Activated CD8-positive, alpha-beta memory T cell treated with anti-CD3 and anti-CD28 coated beads, Interleukin-2, amount 10 ng/mL, durations not matched to agents 7 days and 5 days (primary cell): ENCODE measurements around the gene CDH1. TPM values are rescaled to one million over a fixed set of nuclear protein-coding genes. Genes with fewer than 3 reads are reported as not detected.
A peak's percentile ranks its signal among the peaks of the same experiment; 100 is the strongest.
"Not testable (repeated sequence)": the region's sequence is repeated elsewhere in the genome, so short reads cannot be mapped to it uniquely, and the experiment has no call there.

Experiments used
- ATAC-seq: fragments of 150-1000 bp; cut with Tn5 transposase; one replicate; pipeline ENCODE4 v1.10.0; 2021; ENCODE audit warnings: moderate library complexity
- CTCF ChIA-PET: fragments of 350-600 bp; sonication (Branson Sonifier 250); formaldehyde crosslinking; loops from one replicate; lab custom pipeline; 2021; ENCODE audit warnings: antibody characterized with exemption; lab: Charles Lee
- DNase-seq: peaks from one replicate; pipeline ENCODE4 v3.0.0-alpha.2; 2020
- H3K27ac Mint-ChIP-seq: one replicate; pipeline ENCODE4 v1.8.0; 2021; ENCODE audit warnings: mild to moderate bottlenecking, mixed read lengths
- H3K27me3 Mint-ChIP-seq: one replicate; pipeline ENCODE4 v1.8.0; 2021; ENCODE audit warnings: mixed read lengths
- H3K36me3 Mint-ChIP-seq: one replicate; pipeline ENCODE4 v1.8.0; 2021; ENCODE audit warnings: mild to moderate bottlenecking, mixed read lengths
- H3K4me1 Mint-ChIP-seq: one replicate; pipeline ENCODE4 v1.8.0; 2021; ENCODE audit warnings: mixed read lengths
- H3K4me3 Mint-ChIP-seq: one replicate; pipeline ENCODE4 v1.8.0; 2021; ENCODE audit warnings: mild to moderate bottlenecking, moderate library complexity, mixed read lengths
- H3K9me3 Mint-ChIP-seq: one replicate; pipeline ENCODE4 v1.8.0; 2022; ENCODE audit warnings: low read depth, mixed read lengths
- total RNA-seq, 2 experiments: library from RNA; stranded (reverse); gene quantifications; one replicate each; pipeline ENCODE4 v1.2.3, GENCODE V29; 2021

CDH1 gene
- total RNA-seq, 2 experiments from 2014 or later: 0.06 to 0.09 TPM

- H3K9me3 Mint-ChIP-seq, DNase-seq, H3K27me3 Mint-ChIP-seq, H3K36me3 Mint-ChIP-seq, CTCF ChIA-PET, ATAC-seq, H3K4me1 Mint-ChIP-seq, H3K4me3 Mint-ChIP-seq, H3K27ac Mint-ChIP-seq: not testable (repeated sequence)
These were observed 20.6 kb upstream of the CDH1 start for GRCh38 chr16:68716516-68716915.

DNA sequence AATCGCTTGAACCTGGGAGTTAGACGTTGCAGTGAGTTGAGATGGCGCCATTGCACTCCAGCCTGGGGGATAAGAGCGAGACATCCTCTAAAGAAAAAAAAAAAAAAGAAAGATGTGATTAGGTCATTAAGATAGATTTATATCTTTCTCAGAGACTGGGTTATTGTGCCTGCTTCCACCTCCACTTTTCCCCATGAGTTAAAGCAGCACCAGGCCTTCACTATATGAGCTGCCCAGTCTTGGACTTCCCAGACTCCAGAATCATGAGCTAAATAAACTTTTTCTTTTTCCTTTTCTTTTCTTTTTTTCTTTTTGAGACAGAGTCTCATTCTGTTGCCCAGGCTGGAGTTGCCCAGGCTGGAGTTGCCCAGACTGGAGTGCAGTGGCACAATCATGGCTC, 19.4 kb upstream of the CDH1 start:
- Mint-ChIP-seq H3K4me3 (no peak overlapping the region), H3K36me3 (no peaks in the 10 kb centered on the region), H3K27me3 (peaks cover 6% of the 10 kb centered on the region), H3K4me1 (peaks cover 6% of the 10 kb centered on the region), H3K9me3 (no peaks in the 10 kb centered on the region), H3K27ac (no peak overlapping the region)
- no peak for DNase-seq
- CTCF ChIA-PET: interaction anchor here (1.0 kb wide), 1 partner anchor 77 kb away, joined by 3 read pairs; no protein-coding TSS in a partner anchor
- no peak for ATAC-seq

DNA sequence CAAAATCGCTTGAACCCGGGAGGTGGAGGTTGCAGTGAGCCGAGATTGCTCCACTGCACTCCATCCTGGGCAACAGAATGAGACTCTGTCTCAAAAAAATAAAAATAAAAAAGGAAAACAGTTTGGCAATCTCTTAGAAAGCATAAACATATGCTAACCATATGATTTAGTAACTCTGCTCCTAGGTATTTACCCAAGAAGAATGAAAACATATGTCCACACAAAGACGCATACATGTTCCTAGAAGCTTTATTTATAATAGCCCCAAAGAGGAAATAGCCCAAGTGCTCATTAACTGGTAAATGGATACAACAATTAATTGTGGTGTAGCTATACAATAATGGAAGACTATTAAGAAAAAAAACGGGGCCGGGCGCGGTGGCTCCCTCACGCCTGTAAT, 18.5 kb upstream of the CDH1 start:
- Mint-ChIP-seq H3K4me1 (peaks cover 6% of the 10 kb centered on the region), H3K4me3 (no peak overlapping the region), H3K27me3 (no peaks in the 10 kb centered on the region), H3K9me3 (no peaks in the 10 kb centered on the region), H3K27ac (no peak overlapping the region), H3K36me3 (no peaks in the 10 kb centered on the region)
- CTCF ChIA-PET: no interaction called here
- DNase-seq (no peak), ATAC-seq (no peak)

GRCh38 chr16:68719993-68720489, 17.1 kb upstream of the CDH1 start:
- no peaks in the 10 kb centered on the region for H3K9me3 Mint-ChIP-seq
- peaks cover 6% of the 10 kb centered on the region for H3K4me1 Mint-ChIP-seq
- no peak overlapping the region for H3K4me3 Mint-ChIP-seq
- H3K27ac Mint-ChIP-seq: no peak overlapping the region
- CTCF ChIA-PET: no interaction called here
- H3K36me3 Mint-ChIP-seq: no peaks in the 10 kb centered on the region
- DNase-seq (no peak), ATAC-seq (no peak)
- H3K27me3 Mint-ChIP-seq: no peaks in the 10 kb centered on the region

- CTCF ChIA-PET: no interaction called here
- peaks cover 6% of the 10 kb centered on the region for H3K4me1 Mint-ChIP-seq
- no peak overlapping the region for H3K27ac Mint-ChIP-seq
- ATAC-seq (no peak), DNase-seq (no peak)
- no peaks in the 10 kb centered on the region for H3K27me3 Mint-ChIP-seq
- no peak overlapping the region for H3K4me3 Mint-ChIP-seq
- no peaks in the 10 kb centered on the region for H3K36me3 Mint-ChIP-seq
- H3K9me3 Mint-ChIP-seq: no peaks in the 10 kb centered on the region
These were observed 14.7 kb upstream of the CDH1 start for GRCh38 chr16:68722119-68723024.

DNA sequence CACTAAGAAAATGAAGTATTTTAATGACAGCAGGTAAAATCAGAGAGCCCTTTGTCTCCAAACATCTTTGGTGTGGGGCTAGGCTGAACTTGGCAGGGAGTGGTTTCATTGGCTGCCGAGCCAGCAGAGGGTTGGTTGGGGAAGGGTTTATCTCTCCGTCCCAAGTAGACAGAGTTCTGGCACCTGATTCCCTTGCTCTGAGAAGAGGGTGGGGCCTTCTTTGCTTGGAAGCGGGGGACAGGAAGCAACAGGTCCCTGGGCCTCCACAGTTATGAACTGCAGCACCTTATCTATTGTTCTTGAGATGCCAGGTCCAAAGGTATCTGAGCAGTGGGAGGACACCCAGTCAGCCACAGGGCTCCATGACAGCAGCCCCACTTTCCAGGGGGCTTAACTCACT, 12.3 kb upstream of the CDH1 start:
- ATAC-seq: no peak
- H3K9me3 Mint-ChIP-seq: no peaks in the 10 kb centered on the region
- peaks cover 4% of the 10 kb centered on the region for H3K4me1 Mint-ChIP-seq
- no peaks in the 10 kb centered on the region for H3K36me3 Mint-ChIP-seq
- peaks cover 2% of the 10 kb centered on the region for H3K27me3 Mint-ChIP-seq
- DNase-seq: no peak
- no peak overlapping the region for H3K27ac Mint-ChIP-seq
- H3K4me3 Mint-ChIP-seq: no peak overlapping the region
- CTCF ChIA-PET: no interaction called here

DNA sequence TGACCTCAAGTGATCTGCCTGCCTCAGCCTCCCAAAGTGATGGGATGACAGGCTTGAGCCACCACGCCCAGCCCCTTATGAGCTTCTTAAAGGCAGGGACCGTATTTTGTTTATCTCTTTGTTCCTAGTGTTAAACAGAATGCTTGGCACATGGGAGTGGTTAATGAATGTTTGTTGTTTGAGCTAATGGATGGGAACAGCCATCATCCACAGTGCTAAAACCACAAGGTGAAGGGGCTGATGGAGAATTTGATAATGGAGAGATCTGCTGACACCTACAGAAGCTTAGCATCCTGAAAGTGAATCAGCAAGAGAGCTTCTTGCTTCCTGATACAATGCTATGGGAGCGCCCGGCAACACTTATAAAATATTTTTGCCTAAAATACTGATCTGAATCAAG, 8.6 kb upstream of the CDH1 start:
- no peak for ATAC-seq
- CTCF ChIA-PET: interaction anchor here (0.5 kb wide), 1 partner anchor 37 kb away, joined by 3 read pairs; no protein-coding TSS in a partner anchor
- no peak overlapping the region for H3K4me3 Mint-ChIP-seq
- no peaks in the 10 kb centered on the region for H3K36me3 Mint-ChIP-seq
- peaks cover 8% of the 10 kb centered on the region for H3K27me3 Mint-ChIP-seq
- no peak for DNase-seq
- H3K4me1 Mint-ChIP-seq: no peaks in the 10 kb centered on the region
- H3K27ac Mint-ChIP-seq: no peak overlapping the region
- H3K9me3 Mint-ChIP-seq: no peaks in the 10 kb centered on the region

DNA sequence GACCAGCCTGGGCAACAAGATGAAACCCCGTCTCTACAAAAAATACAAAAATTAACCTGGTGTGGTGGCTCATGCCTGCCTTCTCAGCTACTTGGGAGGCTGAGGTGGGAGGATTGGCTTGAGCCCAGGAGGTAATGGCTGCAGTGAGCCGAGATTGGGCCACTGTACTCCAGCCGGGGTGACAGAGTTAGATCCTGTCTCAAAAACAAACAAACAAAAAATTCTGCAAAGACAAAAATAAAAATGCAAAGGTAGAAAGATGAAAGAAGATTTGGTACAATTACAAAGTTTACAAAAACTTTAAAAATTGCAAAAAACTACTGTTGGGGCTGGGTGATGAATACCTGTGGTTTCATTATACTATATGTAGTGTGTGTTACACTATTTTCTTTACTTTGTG, 5.5 kb upstream of the CDH1 start:
- ATAC-seq (no peak), DNase-seq (no peak)
- peaks cover 29% of the 10 kb centered on the region for H3K27me3 Mint-ChIP-seq
- H3K36me3 Mint-ChIP-seq: no peaks in the 10 kb centered on the region
- H3K9me3 Mint-ChIP-seq: no peaks in the 10 kb centered on the region
- peaks cover under 1% of the 10 kb centered on the region for H3K4me1 Mint-ChIP-seq
- H3K4me3 Mint-ChIP-seq: no peak overlapping the region
- CTCF ChIA-PET: interaction anchor here (1.3 kb wide), 1 partner anchor 222 kb away, joined by 3 read pairs; no protein-coding TSS in a partner anchor
- H3K27ac Mint-ChIP-seq: no peak overlapping the region

GRCh38 chr16:68732042-68732680, 4.9 kb upstream of the CDH1 start:
- peaks cover 2% of the 10 kb centered on the region for H3K4me1 Mint-ChIP-seq
- no peak overlapping the region for H3K4me3 Mint-ChIP-seq
- no peak for DNase-seq
- H3K27ac Mint-ChIP-seq: no peak overlapping the region
- ATAC-seq: no peak
- H3K36me3 Mint-ChIP-seq: peaks cover 1% of the 10 kb centered on the region
- peaks cover 32% of the 10 kb centered on the region for H3K27me3 Mint-ChIP-seq
- H3K9me3 Mint-ChIP-seq: no peaks in the 10 kb centered on the region
- CTCF ChIA-PET: no interaction called here

- Mint-ChIP-seq H3K4me1 (peaks cover 2% of the 10 kb centered on the region), H3K9me3 (no peaks in the 10 kb centered on the region), H3K27me3 (peaks cover 38% of the 10 kb centered on the region), H3K36me3 (peaks cover 3% of the 10 kb centered on the region), H3K4me3 (no peak overlapping the region), H3K27ac (no peak overlapping the region)
- CTCF ChIA-PET: no interaction called here
- DNase-seq (no peak), ATAC-seq (no peak)
These were observed 4.2 kb upstream of the CDH1 start for GRCh38 chr16:68732741-68733399.

GRCh38 chr16:68733570-68733969, 3.5 kb upstream of the CDH1 start:
- Mint-ChIP-seq H3K9me3 (no peaks in the 10 kb centered on the region), H3K4me3 (no peak overlapping the region), H3K4me1 (peaks cover 2% of the 10 kb centered on the region), H3K27me3 (peaks cover 42% of the 10 kb centered on the region), H3K36me3 (peaks cover 3% of the 10 kb centered on the region), H3K27ac (no peak overlapping the region)
- no peak for DNase-seq
- CTCF ChIA-PET: no interaction called here
- no peak for ATAC-seq

- Mint-ChIP-seq H3K4me3 (no peak overlapping the region), H3K27me3 (peaks cover 40% of the 10 kb centered on the region), H3K27ac (no peak overlapping the region), H3K36me3 (peaks cover 3% of the 10 kb centered on the region), H3K4me1 (peaks cover 2% of the 10 kb centered on the region), H3K9me3 (no peaks in the 10 kb centered on the region)
- ATAC-seq (no peak), DNase-seq (no peak)
- CTCF ChIA-PET: no interaction called here
These were observed 2.3 kb upstream of the CDH1 start for GRCh38 chr16:68734782-68735181.

DNA sequence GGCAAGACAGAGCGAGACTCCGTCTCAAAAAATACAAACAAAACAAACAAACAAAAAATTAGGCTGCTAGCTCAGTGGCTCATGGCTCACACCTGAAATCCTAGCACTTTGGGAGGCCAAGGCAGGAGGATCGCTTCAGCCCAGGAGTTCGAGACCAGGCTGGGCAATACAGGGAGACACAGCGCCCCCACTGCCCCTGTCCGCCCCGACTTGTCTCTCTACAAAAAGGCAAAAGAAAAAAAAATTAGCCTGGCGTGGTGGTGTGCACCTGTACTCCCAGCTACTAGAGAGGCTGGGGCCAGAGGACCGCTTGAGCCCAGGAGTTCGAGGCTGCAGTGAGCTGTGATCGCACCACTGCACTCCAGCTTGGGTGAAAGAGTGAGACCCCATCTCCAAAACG, 531 bp upstream of the CDH1 start:
- peaks cover 3% of the 10 kb centered on the region for H3K36me3 Mint-ChIP-seq
- H3K4me3 Mint-ChIP-seq: peak overlapping the region; percentile 26
- H3K27me3 Mint-ChIP-seq: peaks cover 49% of the 10 kb centered on the region
- ATAC-seq (no peak), DNase-seq (no peak)
- H3K27ac Mint-ChIP-seq: no peak overlapping the region
- CTCF ChIA-PET: no interaction called here
- H3K9me3 Mint-ChIP-seq: no peaks in the 10 kb centered on the region
- peaks cover 2% of the 10 kb centered on the region for H3K4me1 Mint-ChIP-seq
